MM.1S (cell line): ENCODE measurements around the gene CNPY1.

Source experiments
- DNase-seq: peaks from one replicate; pipeline ENCODE4 v3.0.0-alpha.2; 2015
- H2AFZ ChIP-seq: fragments of 300-600 bp; sonication (generic); 2 replicates; pipeline ENCODE4 v1.6.0; 2016; ENCODE audit warnings: antibody characterized with exemption, low read length
- H3F3A ChIP-seq: fragments of 300-600 bp; sonication (generic); 2 replicates; pipeline ENCODE4 v1.6.1; 2016; ENCODE audit warnings: mild to moderate bottlenecking, antibody characterized with exemption, low read length, moderate library complexity, mixed read lengths; ENCODE audit not compliant: insufficient read depth
- H3K27ac ChIP-seq: fragments of 300-600 bp; sonication (generic); 2 replicates; pipeline ENCODE4 v1.5.1; 2016; ENCODE audit warnings: mild to moderate bottlenecking, low read length
- H3K27me3 ChIP-seq: fragments of 300-600 bp; sonication (generic); replicated peaks from 2 replicates; pipeline ENCODE4 v1.6.0; 2016; ENCODE audit warnings: low read length; ENCODE audit not compliant: insufficient read depth
- H3K36me3 ChIP-seq: fragments of 300-600 bp; sonication (generic); replicated peaks from 2 replicates; pipeline ENCODE4 v1.6.1; 2016; ENCODE audit warnings: mild to moderate bottlenecking, low read length, mixed read lengths; ENCODE audit not compliant: insufficient read depth
- H3K4me1 ChIP-seq: fragments of 300-600 bp; sonication (generic); 2 replicates; pipeline ENCODE4 v1.6.1; 2016; ENCODE audit warnings: low read length, mixed read lengths
- H3K4me2 ChIP-seq: fragments of 300-600 bp; sonication (generic); 2 replicates; pipeline ENCODE4 v1.6.0; 2016; ENCODE audit warnings: low read depth, low read length
- H3K4me3 ChIP-seq: fragments of 300-600 bp; sonication (generic); 2 replicates; pipeline ENCODE4 v1.5.1; 2016; ENCODE audit warnings: low read length, mixed read lengths
- H3K79me2 ChIP-seq: fragments of 300-600 bp; sonication (generic); 2 replicates; pipeline ENCODE4 v1.6.1; 2016; ENCODE audit warnings: mixed run types, low read length, mixed read lengths
- H3K9ac ChIP-seq: fragments of 300-600 bp; sonication (generic); 2 replicates; pipeline ENCODE4 v1.6.1; 2016; ENCODE audit warnings: low read length, mixed read lengths
- H3K9me2 ChIP-seq: fragments of 300-600 bp; sonication (generic); replicated peaks from 2 replicates; pipeline ENCODE4 v1.6.1; 2016; ENCODE audit warnings: mild to moderate bottlenecking, low read length, mixed read lengths; ENCODE audit not compliant: insufficient read depth
- H3K9me3 ChIP-seq: fragments of 300-600 bp; sonication (generic); replicated peaks from 2 replicates; pipeline ENCODE4 v1.6.1; 2016; ENCODE audit warnings: mild to moderate bottlenecking, low read length, mixed read lengths; ENCODE audit not compliant: insufficient read depth
- H4K20me1 ChIP-seq: fragments of 300-600 bp; sonication (generic); 2 replicates; pipeline ENCODE4 v1.6.1; 2016; ENCODE audit warnings: mild to moderate bottlenecking, low read length, moderate library complexity, mixed read lengths; ENCODE audit not compliant: insufficient read depth
- EZH2 ChIP-seq: fragments of 300-600 bp; sonication (generic); optimal IDR thresholded peaks from 2 replicates; pipeline ENCODE3; 2017; ENCODE audit warnings: low read depth, mild to moderate bottlenecking, antibody characterized with exemption, low read length, mixed read lengths
- EZH2phosphoT487 ChIP-seq: fragments of 300-600 bp; sonication (generic); IDR thresholded peaks from 2 replicates; pipeline ENCODE4 v1.6.1; 2018; ENCODE audit warnings: antibody characterized with exemption, low read length
- TF ChIP-seq, protein P1 (sequence below): fragments of 300-600 bp; sonication (generic); IDR thresholded peaks from 2 replicates; pipeline ENCODE4 v1.5.1; 2016; ENCODE audit warnings: antibody characterized with exemption, low read length, mixed read lengths

Gene CNPY1

DNA sequence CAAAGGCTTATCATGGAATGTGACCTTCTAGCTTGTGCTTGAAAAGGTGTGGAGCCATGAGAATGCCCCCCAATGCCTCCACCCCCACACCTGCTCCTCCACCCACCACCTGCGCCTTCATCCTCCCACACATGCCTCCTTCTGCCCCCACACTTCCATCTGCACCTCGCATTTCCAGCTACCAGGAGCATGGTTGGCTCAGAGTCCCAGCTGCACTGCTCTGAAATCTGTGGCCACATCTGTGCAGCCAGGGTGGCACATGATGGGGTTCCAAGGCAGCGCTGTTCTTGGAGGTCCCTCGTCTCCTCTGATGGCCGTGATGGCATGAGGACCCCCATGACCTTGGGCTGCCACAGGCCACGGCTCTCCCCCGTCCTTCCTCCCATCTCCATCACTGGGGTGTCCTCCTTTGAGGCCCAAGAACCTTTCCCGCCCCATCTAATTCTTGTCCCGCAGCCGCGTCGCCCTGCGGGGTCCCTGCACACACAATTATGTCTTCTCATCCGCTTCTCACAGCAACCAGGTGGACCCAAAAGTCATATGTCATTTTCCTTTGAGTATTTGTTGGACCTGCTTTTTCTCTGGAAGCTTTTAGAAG, 40.6 kb upstream of the CNPY1 start:
- Histone ChIP-seq H3K27me3 (peaks cover 59% of the 10 kb centered on the region), H3K36me3 (no peaks in the 10 kb centered on the region), H3K4me2 (no peak overlapping the region), H3K79me2 (no peaks in the 10 kb centered on the region), H2AFZ (no peak overlapping the region), H3K9me3 (no peaks in the 10 kb centered on the region), H3K9me2 (no peaks in the 10 kb centered on the region), H3K4me3 (no peak overlapping the region), H3K9ac (no peak overlapping the region), H3K4me1 (no peaks in the 10 kb centered on the region), H3F3A (no peaks in the 10 kb centered on the region), H4K20me1 (no peaks in the 10 kb centered on the region), H3K27ac (no peak overlapping the region)
- TF ChIP-seq EZH2, result no peak
- TF ChIP-seq, protein P1, sequence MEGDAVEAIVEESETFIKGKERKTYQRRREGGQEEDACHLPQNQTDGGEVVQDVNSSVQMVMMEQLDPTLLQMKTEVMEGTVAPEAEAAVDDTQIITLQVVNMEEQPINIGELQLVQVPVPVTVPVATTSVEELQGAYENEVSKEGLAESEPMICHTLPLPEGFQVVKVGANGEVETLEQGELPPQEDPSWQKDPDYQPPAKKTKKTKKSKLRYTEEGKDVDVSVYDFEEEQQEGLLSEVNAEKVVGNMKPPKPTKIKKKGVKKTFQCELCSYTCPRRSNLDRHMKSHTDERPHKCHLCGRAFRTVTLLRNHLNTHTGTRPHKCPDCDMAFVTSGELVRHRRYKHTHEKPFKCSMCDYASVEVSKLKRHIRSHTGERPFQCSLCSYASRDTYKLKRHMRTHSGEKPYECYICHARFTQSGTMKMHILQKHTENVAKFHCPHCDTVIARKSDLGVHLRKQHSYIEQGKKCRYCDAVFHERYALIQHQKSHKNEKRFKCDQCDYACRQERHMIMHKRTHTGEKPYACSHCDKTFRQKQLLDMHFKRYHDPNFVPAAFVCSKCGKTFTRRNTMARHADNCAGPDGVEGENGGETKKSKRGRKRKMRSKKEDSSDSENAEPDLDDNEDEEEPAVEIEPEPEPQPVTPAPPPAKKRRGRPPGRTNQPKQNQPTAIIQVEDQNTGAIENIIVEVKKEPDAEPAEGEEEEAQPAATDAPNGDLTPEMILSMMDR, result no peak
- TF ChIP-seq EZH2phosphoT487, result no peak
- DNase-seq, result no peak

DNA sequence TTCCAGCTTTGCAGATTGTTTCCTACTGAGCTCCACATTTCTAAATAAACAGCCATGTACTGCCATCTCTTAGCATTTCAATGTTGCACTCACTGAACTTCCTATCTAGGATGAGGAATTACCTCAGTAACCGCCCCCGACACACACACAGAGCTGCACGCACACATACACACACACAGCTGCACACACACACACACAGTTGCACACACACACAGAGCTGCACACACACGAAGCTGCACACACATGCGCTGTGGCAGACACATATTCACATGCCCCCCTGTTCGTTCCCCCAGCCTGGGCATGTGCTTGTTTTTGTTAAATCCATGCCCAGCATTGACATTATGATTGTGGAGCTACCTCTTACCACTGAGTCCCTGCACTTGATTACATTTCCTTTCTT, 39.6 kb upstream of the CNPY1 start:
- Histone ChIP-seq H3K9ac (no peak overlapping the region), H2AFZ (no peak overlapping the region), H3F3A (no peaks in the 10 kb centered on the region), H3K9me2 (no peaks in the 10 kb centered on the region), H3K4me3 (no peak overlapping the region), H3K9me3 (no peaks in the 10 kb centered on the region), H4K20me1 (no peaks in the 10 kb centered on the region), H3K27ac (no peak overlapping the region), H3K36me3 (no peaks in the 10 kb centered on the region), H3K79me2 (no peaks in the 10 kb centered on the region), H3K4me1 (no peaks in the 10 kb centered on the region), H3K27me3 (peaks cover 57% of the 10 kb centered on the region), H3K4me2 (no peak overlapping the region)
- DNase-seq, result no peak
- TF ChIP-seq, protein P1, result no peak
- TF ChIP-seq EZH2, result no peak
- no peak for TF ChIP-seq EZH2phosphoT487

DNA sequence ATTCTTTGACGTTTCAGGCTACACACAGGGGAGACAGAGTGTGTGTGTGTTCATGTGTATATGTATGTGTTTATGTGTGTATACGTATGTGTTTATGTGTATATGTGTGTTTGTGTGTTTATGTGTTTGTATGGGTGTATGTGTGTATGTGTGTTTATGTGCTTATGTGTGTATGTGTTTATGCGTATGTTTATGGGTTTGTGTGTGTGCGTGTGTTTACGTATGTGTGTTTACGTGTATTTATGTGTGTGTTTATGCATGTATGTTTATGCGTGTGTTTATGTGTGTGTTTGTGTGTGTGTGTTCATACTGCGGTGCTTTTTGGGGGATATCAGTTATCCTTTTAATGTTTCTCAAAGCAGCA, 39.2 kb upstream of the CNPY1 start:
- no peak overlapping the region for H3K4me3 ChIP-seq
- H3K9me3 ChIP-seq, result no peaks in the 10 kb centered on the region
- no peaks in the 10 kb centered on the region for H3K79me2 ChIP-seq
- no peak overlapping the region for H3K9ac ChIP-seq
- H3K9me2 ChIP-seq, result no peaks in the 10 kb centered on the region
- H3K4me1 ChIP-seq, result no peaks in the 10 kb centered on the region
- no peaks in the 10 kb centered on the region for H3F3A ChIP-seq
- H3K4me2 ChIP-seq, result no peak overlapping the region
- no peak overlapping the region for H2AFZ ChIP-seq
- no peak overlapping the region for H3K27ac ChIP-seq
- peaks cover 61% of the 10 kb centered on the region for H3K27me3 ChIP-seq
- no peaks in the 10 kb centered on the region for H4K20me1 ChIP-seq
- H3K36me3 ChIP-seq, result no peaks in the 10 kb centered on the region
- no peak for TF ChIP-seq EZH2
- TF ChIP-seq, protein P1, result no peak
- TF ChIP-seq EZH2phosphoT487, result no peak
- DNase-seq, result no peak
